ENCODE results near the gene CDK13.

DNA sequence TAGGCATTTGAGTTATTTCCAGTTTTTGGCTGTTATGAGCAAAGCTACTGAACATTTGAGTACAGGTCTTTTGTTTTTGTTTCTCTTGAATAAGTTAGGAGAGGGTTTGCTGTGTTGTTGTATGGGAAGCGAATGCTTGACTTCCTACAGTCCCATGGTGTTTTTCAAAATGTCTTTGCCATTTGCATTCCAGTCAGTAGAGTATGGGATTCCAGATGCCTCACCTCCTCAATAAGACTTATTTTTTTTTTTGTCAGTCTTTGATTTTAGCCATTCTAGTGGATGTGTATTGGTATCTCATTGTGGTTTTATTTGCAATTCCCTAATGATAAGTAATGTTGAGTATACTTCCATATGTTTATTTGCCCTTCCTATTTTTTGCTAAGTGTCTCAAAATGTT is 19.4 kb downstream of the CDK13 start:
- no peak for TF ChIP-seq GATA3 (IDR thresholded peaks at IDR 0.05; ENCODE audit: low read depth, low read length)
- TF ChIP-seq GATA2 (IDR thresholded peaks at IDR 0.05; ENCODE audit: low read depth, low read length): no peak
